Neural progenitor cell (in vitro differentiated cells): ENCODE results near the gene THSD4.

Experiments
- EZH2 ChIP-seq: fragments of 200-600 bp; sonication (generic); IDR thresholded peaks from 2 replicates; pipeline ENCODE4 v1.6.1; 2017; ENCODE audit warnings: antibody characterized with exemption, mild to moderate bottlenecking, moderate library complexity
- TF ChIP-seq, protein P1 (sequence below): fragments of 200-600 bp; sonication (generic); IDR thresholded peaks from 2 replicates; pipeline ENCODE4 v1.5.1; 2017; ENCODE audit warnings: antibody characterized with exemption, mild to moderate bottlenecking

GRCh38 chr15:71118881-71119632 is 3.8 kb downstream of the THSD4 start:
- TF ChIP-seq, protein P1, sequence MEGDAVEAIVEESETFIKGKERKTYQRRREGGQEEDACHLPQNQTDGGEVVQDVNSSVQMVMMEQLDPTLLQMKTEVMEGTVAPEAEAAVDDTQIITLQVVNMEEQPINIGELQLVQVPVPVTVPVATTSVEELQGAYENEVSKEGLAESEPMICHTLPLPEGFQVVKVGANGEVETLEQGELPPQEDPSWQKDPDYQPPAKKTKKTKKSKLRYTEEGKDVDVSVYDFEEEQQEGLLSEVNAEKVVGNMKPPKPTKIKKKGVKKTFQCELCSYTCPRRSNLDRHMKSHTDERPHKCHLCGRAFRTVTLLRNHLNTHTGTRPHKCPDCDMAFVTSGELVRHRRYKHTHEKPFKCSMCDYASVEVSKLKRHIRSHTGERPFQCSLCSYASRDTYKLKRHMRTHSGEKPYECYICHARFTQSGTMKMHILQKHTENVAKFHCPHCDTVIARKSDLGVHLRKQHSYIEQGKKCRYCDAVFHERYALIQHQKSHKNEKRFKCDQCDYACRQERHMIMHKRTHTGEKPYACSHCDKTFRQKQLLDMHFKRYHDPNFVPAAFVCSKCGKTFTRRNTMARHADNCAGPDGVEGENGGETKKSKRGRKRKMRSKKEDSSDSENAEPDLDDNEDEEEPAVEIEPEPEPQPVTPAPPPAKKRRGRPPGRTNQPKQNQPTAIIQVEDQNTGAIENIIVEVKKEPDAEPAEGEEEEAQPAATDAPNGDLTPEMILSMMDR: no peak
- no peak for TF ChIP-seq EZH2
